GM18951 (cell line): ENCODE measurements around the gene WNT5B.

ENCODE experiments used
- POLR2A ChIP-seq: IDR thresholded peaks from 4 replicates; pipeline ENCODE4 v1.6.1; 2011; ENCODE audit warnings: mild to moderate bottlenecking; ENCODE audit not compliant: insufficient read length, insufficient read depth; ENCODE audit errors: extremely low read depth
- in situ Hi-C: fragments of 300-500 bp; cut with MboI; formaldehyde crosslinking; loops from one replicate; pipeline ENCODE4 v1.12.0; 2022; ENCODE audit warnings: low sequenced_read_pairs, mixed read lengths, inconsistent platforms; ENCODE audit not compliant: unreplicated experiment

WNT5B gene

DNA sequence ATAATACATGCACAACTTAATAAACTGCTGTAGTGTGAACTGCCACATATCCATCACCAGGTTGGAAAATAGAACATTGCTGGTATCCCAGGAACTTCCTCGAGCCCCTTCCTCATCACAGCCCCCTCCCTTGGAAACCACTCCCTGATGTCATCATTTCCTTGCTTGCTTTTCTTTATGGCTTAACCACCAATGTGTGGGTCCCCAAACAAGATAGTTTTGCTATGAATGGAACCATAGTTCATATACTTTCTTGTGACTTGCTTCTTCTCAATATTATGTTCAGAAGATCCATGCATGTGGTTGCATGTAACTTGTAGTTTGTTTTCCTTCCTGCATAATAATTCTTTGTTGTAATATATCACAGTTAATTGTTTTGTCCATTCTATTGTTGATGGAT, 8.9 kb upstream of the WNT5B start:
- in situ Hi-C loops, result no loop called here
- TF ChIP-seq POLR2A, result no peak

DNA sequence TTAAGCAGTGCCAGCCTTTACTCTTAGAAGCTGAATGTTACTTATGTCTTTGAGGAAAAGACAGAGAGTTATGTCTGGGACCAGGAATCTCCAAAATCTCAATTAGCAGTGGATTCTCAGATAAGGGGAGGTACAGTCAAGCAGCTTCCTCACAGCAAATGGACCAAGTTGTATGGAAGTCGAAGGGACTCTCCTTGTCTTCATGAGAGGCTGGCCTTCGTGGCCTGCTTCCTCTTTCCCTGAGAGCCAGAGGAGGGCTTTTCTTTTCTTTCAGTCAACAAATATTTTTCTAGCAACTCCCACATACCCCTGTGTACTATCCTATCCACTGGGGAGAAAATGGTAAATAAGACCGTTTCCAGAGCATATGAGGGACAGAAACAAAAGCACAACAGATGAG, 6.6 kb upstream of the WNT5B start:
- in situ Hi-C loops, result no loop called here
- TF ChIP-seq POLR2A, result no peak

DNA sequence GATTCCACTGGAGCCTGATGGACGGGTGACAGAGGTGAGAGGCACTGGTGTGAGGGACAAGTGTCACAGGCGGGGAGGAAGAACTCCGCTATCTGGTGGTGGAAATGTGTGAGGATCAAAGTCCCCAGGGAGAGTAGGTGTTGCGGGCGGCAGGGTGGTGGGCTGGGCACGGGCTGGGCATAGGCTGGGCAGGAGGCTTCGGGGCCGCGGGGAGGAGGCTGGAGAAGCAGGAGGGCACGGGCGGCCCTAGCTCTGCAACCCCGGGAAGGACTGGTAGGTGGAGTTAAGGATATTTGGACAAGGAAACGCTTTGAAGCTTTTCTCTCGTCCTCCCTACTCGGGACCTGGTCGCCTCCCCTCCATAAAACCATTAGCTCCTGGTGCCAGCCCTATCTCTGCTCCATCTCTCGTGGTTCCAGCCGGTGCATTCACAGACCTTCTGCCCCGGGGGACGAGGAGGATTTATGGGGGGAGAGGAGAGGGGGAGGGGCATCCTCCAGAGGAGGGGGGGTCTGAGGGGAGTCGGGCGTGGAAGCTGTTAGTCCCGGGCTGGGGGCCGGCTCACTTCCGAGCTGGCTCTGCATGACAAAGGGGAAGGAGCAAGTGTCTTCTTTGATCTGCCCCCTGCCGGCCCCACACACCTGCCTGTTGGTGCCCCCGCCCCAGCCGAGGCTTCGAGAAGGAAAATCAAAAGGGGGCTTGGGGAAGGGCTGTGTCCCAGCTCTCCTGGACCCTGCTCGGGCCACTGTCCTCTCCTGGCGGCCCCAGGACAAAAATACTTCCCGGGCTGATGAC, 504 bp downstream of the WNT5B start:
- in situ Hi-C loops, result no loop called here

DNA sequence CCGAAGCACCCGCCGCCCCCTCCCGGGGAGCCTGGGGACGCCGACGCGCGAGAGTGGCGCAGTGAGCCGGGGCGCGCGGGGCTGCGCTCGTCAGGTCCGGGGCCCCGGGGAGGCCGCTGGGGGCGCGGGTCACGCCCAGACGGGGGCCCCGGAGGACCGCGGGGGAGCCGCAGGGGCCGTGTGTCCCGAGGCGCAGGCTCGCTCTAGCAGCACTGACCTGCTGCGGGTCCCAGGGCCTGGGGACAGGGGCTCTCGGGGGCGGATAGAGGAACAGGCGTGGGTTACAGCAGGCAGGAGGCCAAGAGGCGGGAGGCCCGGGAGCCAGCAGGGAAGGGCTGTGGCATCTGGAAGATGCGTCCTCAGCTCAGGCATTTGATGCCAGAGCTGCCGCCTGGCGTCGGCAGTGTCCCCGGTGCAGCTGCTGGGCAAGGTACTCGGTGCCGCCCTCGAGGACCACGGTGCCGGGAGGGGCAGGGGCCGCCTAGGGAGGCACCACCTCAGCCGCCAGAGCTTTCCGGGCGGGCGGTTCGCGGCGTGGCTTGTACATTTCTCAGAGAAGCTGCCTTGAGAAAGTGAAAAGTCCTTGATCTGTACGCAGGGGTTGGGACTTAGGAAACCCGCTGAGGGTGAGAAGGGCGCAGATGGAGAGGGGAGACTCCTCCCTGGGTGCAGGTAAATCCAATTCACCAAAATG, 1.2 kb downstream of the WNT5B start:
- no peak for TF ChIP-seq POLR2A
- in situ Hi-C loops, result no loop called here

More for the DNA sequence above, 504 bp downstream of the WNT5B start:
- TF ChIP-seq POLR2A, result no peak

DNA sequence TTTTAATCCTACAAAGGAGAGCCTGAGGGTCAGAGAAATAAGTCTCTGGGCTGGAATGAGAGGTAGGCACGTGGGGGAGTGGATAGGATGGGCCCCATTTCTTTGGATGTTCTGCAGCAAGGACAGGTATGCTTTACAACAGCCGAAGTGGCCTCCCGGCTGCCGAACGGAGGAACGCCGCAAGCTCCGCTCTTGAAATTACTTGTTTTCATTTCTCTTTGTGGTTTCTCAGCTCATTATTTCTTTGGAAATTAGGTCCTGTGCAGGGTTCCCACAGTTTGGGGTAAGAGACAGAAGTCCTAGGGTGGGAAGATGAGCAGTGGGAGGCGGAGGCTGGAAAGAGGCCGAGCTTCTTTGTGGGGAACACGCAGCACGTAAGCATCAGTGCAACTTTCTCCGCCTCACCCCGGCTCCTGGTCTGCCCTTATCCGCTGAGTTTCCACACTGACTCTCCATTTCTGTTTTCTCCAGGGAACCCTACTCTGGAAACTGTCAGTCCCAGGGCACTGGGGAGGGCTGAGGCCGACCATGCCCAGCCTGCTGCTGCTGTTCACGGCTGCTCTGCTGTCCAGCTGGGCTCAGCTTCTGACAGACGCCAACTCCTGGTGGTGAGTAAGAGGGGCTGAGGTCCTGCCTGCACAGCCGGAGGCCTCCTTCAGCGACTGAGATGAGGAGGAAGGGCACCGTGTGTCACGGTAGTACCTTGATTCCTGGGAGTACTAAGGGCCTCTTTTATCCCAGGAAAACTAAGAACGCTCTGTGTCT, 2.0 kb downstream of the WNT5B start:
- TF ChIP-seq POLR2A, result no peak
- in situ Hi-C loops, result no loop called here

DNA sequence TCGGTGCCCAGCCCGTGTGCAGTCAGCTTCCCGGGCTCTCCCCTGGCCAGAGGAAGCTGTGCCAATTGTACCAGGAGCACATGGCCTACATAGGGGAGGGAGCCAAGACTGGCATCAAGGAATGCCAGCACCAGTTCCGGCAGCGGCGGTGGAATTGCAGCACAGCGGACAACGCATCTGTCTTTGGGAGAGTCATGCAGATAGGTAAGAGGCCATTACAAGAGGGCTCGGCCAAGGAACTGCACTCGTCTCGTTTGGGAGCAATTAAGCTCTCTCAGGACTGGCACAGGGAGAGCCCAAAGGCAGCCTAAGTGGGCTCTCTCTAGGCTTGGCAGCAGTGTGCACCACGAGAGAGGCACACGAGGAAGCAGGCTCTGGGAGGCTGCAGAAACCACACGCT, 3.7 kb downstream of the WNT5B start:
- in situ Hi-C loops, result no loop called here
- TF ChIP-seq POLR2A, result no peak

DNA sequence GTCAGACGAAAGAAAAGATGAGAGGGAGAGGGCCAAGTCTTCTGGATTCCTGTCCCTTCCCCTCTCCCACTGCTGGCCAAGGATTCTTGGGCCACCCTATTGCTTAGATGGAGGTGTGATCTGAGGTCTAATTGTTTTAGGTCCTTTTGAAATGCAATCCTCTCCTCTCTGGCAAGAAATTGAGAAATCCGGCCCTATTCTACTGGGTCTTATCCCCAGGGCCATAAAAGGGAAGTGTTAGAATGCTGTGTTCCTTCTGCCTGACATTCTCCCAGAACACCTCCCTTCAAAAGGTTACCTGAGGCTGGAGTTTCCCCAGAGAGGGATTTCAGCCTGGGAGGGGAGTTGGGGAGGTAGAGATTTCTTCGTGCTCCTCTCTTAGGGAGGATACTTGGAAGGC, 4.4 kb downstream of the WNT5B start:
- in situ Hi-C loops, result no loop called here
- no peak for TF ChIP-seq POLR2A

DNA sequence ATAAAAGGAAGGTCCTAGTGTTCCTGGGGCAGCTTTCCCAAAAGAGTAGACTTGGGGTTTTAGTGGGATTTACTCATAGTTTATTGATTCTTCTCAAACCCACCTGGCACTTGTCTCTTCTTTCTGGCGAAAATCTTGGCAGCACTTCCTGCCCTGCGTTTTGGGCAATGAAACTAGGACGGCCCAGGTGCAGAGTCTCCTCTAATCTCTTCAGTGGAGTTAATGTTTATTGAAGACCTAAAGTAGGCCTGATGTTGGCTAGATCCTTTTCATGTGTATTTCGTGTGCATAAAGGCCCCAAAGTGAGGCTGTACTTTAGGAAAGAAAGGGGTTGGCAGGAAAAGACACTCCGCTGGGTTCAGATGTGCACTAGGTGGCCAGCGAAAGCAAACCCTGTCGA, 5.1 kb downstream of the WNT5B start:
- TF ChIP-seq POLR2A, result no peak
- in situ Hi-C loops, result no loop called here

DNA sequence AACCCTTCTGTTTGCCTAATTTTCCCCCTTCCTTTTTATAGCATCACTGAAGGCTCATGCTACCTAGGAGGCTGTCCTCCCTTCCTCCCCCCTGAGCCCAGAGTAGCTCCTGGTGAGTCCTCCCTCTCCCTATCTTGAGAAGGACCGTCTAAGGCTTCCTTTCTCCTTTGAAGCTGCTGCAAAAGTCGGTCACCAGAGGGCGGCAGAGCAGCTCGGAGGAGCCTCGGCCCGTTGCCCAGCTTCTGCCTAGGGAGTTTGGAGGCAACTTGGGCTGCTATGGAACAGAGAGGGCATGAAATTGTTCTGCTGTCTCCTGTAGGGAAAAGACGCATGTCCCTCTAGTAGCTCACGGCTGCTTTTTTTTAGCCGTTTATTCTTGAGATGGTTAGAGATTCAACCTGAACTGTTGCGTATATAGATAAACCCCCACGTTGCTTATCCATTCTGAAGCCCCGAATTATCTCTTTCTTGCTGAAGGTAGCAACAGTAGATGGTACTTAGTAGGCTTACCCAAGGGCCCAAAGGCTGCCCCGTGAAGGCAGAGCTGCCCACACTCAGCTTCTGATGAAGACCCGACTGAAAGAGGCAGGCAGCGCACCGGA, 5.7 kb downstream of the WNT5B start:
- in situ Hi-C loops, result no loop called here
- TF ChIP-seq POLR2A, result no peak

DNA sequence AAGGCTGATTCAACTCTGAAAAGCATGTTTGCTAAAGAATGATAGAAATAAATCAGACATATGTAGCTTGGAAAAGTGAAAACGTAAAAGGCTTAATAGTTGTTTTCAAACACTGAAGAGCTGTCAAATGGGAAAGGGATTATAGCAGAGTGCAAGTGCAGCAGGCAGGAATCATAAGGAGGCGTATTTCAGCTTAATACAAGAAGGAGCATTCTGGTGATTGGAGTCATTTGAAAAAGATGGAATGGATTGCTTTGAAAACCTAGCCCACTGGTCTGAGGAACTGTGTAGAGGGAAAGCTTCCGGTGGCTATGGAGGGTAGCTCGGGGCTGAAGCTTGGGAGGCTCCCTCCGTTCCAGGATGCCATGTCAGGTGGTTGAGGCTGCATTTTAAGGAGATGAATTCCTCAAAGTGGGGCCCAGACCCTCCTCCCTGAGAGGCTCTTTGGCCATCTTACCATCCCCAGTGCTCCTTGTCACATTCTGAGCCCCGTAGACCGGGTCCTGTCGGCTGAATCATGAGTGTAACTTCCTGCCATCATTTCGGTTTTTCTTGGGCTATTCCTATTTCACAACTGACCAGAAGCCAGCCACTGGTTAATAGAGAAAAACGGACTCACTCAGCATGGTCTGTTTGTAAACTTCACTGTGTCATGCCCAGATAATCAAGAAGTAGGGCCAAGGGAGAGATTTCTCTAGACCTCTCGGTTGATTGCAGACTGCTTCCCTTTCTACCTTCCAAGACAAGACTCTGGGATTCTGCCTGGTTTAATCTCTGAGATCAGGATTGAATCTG, 6.5 kb downstream of the WNT5B start:
- TF ChIP-seq POLR2A, result no peak
- in situ Hi-C loops, result no loop called here

DNA sequence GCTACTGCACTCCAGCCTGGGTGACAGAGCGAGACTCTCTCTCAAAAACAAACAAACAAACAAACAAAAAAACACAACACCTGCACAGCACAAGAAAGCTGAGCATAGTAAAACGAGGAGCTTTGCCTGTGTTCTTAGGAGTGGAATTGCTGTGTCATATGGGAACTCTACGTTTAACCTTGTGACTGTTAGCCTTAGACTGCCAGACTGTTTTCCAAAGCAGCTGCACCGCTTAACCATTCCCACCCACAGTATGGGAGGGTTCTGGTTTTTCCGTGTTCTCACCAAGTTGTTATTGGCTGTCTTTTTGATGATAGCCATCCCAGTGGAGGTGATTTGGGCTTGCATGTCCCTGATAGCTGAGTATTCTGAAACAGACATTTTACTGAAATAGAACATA, 9.2 kb downstream of the WNT5B start:
- no peak for TF ChIP-seq POLR2A
- in situ Hi-C loops, result no loop called here

DNA sequence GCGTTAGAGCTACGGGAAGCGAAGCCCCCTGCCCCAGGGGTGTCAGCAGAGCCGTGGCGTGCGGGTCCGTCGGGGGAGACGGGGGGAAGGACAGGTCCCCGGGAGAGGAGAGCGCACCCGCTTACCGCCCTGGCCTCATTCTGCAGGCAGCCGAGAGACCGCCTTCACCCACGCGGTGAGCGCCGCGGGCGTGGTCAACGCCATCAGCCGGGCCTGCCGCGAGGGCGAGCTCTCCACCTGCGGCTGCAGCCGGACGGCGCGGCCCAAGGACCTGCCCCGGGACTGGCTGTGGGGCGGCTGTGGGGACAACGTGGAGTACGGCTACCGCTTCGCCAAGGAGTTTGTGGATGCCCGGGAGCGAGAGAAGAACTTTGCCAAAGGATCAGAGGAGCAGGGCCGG, 10.5 kb downstream of the WNT5B start:
- in situ Hi-C loops, result no loop called here
- no peak for TF ChIP-seq POLR2A

DNA sequence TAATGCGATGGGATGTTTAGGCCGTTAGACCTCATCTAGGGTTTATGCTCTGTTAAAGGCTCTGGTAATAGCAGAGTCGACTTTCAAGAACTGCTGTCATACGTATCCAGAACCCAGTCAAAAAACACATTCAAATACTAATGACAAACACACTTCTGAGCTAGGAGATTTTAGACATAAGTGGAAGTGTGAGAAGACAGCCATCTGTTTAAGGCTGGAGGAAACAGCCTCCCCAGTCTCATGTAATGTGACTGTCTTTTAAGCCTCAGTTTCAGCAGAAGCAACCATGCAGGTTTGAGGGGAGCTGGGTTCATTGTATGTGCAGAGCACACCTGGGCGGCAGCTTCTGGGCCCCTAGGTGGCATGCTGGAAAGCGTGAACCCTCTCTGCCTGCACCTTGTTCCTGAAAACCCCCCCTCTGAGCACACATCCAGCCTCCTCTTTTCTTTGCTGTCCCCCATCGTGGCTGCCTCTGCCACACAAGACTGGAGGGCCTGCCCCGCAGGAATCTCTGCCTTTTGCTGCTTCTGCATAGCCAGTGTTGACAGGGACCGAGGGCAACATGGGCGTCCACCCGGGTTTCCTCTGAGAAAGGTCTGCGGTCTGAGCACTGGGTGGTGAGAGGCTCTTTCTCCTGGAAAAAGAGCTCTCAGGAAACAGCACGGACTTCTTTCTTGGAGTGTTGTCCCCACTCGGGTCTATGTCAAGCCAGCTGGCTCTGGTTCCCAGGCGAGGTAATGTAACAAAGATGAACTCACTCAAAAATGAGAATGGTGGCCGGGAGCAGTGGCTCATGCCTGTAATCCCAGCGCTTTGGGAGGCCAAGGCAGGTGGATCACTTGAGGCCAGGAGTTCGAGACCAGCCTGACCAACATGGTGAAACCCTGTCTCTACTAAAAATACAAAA, 11.6 kb downstream of the WNT5B start:
- in situ Hi-C loops, result no loop called here
- no peak for TF ChIP-seq POLR2A
